AG10803 (cell line): ENCODE measurements around the gene VCAN.

Source experiments
- DNase-seq: peaks from one replicate; pipeline ENCODE4 v3.0.0; 2010; ENCODE audit warnings: low read depth
- H3K4me3 ChIP-seq: 2 replicates; pipeline ENCODE4 v1.5.1; 2011; ENCODE audit warnings: mild to moderate bottlenecking, low read length, control low read depth
- CTCF ChIP-seq: conservative IDR thresholded peaks from 2 replicates; pipeline ENCODE4 v1.5.1; 2011; ENCODE audit warnings: mild to moderate bottlenecking, low read length, control low read depth, inconsistent platforms

VCAN gene

DNA sequence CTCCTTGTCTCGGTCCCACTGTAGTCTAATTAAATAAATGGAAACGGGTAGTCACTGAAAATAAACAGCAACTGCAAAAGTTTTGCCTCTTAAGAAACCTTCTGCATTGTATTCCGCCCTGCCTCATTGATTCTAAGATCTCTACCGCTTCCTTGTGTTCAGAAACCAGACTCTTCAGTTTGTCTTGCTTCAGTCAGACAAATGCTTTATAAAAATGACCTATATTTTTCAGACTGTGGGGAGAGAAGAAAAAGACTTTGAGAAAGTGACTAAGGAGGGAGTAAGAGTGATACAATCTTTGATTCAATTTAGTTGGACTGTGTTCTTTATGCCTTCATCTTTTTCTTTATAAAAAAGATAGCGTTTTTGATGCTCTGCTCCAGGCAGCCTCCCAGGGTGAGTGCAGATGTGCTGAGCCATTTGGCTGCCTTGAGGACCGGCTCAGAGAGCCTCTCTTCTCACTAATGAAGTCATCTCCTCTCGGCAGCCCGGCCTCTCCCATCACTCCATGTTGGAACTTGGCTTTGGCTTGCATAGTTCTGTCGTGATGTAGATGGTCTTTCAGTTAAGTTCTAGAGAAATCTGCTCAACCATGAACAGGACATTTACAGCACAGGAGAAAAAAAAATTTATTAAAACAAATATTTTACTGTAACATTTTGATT lies 4.0 kb upstream of the VCAN start:
- TF ChIP-seq CTCF = peak; percentile 62
- peak; percentile 70 for DNase-seq
- H3K4me3 ChIP-seq = no peak overlapping the region

DNA sequence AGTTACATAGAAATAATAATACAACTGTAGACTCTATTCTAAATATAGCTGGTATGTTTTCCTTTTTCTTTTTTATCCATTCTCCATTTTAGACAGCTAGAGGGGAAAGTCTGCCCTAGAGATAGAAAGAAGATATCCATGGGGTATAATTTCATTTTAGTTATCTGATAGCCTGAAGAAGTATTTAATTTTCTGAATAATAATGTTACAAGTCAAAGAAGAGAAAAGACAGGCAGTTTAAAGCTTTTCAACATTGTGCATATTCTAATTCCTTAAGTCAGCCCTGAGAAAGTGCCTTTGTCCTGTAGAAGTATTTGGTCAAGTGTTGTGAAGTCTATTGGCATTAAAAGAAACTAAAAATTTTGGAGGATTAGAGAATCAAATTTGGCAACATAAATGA lies 2.5 kb upstream of the VCAN start:
- DNase-seq = no peak
- H3K4me3 ChIP-seq = no peak overlapping the region
- TF ChIP-seq CTCF = no peak

DNA sequence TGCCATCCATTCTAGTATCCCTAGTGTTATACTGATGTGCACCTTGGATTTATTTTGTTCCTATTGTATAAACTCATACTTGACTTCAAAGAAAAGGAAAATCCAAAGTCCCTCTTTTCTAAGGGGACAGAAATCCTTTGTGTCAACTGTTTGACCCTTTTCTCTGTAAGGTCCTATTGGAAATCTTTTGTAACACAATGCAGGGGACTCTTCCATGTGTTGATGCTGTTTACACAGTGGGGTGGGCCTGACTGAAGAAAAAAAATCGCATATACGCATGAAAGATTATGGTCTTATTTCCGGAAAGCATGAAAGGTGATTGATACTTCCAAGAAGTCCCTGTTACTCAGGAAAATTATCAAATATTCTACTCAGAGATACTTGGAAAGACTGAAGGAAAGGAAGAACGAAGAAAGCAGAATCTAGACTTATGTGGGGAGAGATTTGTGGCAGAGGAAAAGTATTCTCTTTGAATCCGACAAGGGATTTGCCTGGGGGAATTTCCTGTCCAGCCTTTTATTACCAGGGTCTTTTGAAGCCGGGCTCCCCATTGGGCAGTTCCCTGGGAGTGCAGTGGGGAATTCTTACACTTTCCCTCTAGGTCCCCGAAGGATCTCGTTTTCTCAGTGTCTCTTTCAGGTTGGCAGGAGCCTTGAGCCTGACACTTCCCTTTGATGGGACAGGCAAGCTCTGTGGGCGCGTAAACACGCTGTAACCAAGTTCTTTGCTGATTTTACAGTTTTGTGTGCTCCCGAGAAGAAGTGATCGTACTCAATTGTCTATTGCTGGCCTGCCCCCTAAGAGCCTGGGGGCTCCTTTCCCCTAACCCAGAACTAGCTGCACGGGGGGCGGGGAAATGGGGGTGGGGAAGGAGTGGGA lies 779 bp upstream of the VCAN start:
- TF ChIP-seq CTCF = no peak
- DNase-seq = no peak
- H3K4me3 ChIP-seq = peak overlapping the region; percentile 82

- no peak for DNase-seq
- no peak for TF ChIP-seq CTCF
- peak overlapping the region; percentile 82 for H3K4me3 ChIP-seq
Observed at GRCh38 chr5:83472213-83472507, 616 bp downstream of the VCAN start.

- H3K4me3 ChIP-seq = peak overlapping the region; percentile 82
- DNase-seq = peak; percentile 72
- no peak for TF ChIP-seq CTCF
Observed at GRCh38 chr5:83472508-83473345, 1.2 kb downstream of the VCAN start.

GRCh38 chr5:83473346-83474160 lies 2.0 kb downstream of the VCAN start:
- H3K4me3 ChIP-seq = peak overlapping the region; percentile 82

More at GRCh38 chr5:83473346-83474160, 2.0 kb downstream of the VCAN start:
- peak; percentile 77 for TF ChIP-seq CTCF
- peak; percentile 99 for DNase-seq
